Fibroblast of skin of scalp (primary cell): ENCODE results near the gene AVEN.

Source experiments
- DNase-seq: peaks from one replicate; pipeline ENCODE4 v3.0.0-alpha.2; 2013

Gene AVEN

GRCh38 chr15:33912326-33912725 is 126.7 kb downstream of the AVEN start:
- no peak for DNase-seq

- DNase-seq = peak; percentile 47
Observed at GRCh38 chr15:33910741-33911140, 128.3 kb downstream of the AVEN start.

GRCh38 chr15:33908406-33908805 is 130.6 kb downstream of the AVEN start:
- peak; percentile 36 for DNase-seq

GRCh38 chr15:33907326-33907725 is 131.7 kb downstream of the AVEN start:
- no peak for DNase-seq

- DNase-seq = no peak
Observed at GRCh38 chr15:33903661-33904060, 135.3 kb downstream of the AVEN start.

GRCh38 chr15:33902043-33902442 is 137.0 kb downstream of the AVEN start:
- no peak for DNase-seq

GRCh38 chr15:33894193-33894592 is 144.8 kb downstream of the AVEN start:
- DNase-seq = no peak

- DNase-seq = no peak
Observed at GRCh38 chr15:33888176-33888575, 150.8 kb downstream of the AVEN start.

GRCh38 chr15:33882921-33883320 is 156.1 kb downstream of the AVEN start:
- DNase-seq = no peak

- DNase-seq = no peak
Observed at GRCh38 chr15:33874156-33874555, 164.8 kb downstream of the AVEN start.

- no peak for DNase-seq
Observed at GRCh38 chr15:33872416-33873106, 166.4 kb downstream of the AVEN start.

GRCh38 chr15:33871980-33872379 is 167.0 kb downstream of the AVEN start:
- DNase-seq = no peak

GRCh38 chr15:33866101-33866737 is 172.8 kb downstream of the AVEN start:
- DNase-seq = no peak

- DNase-seq = peak; percentile 31
Observed at GRCh38 chr15:33865416-33865815, 173.6 kb downstream of the AVEN start.

GRCh38 chr15:33864360-33865075 is 174.5 kb downstream of the AVEN start:
- DNase-seq = no peak

- DNase-seq = peak; percentile 84
Observed at GRCh38 chr15:33860754-33861153, 178.2 kb downstream of the AVEN start.

- DNase-seq = no peak
Observed at GRCh38 chr15:33859992-33860545, 178.9 kb downstream of the AVEN start.

GRCh38 chr15:33858836-33859235 is 180.2 kb downstream of the AVEN start:
- DNase-seq = no peak

- DNase-seq = no peak
Observed at GRCh38 chr15:33857726-33858125, 181.3 kb downstream of the AVEN start.

- peak; percentile 85 for DNase-seq
Observed at GRCh38 chr15:33852570-33852969, 186.4 kb downstream of the AVEN start.

- peak; percentile 64 for DNase-seq
Observed at GRCh38 chr15:33852094-33852493, 186.9 kb downstream of the AVEN start.

GRCh38 chr15:33851079-33851478 is 187.9 kb downstream of the AVEN start:
- DNase-seq = no peak

- no peak for DNase-seq
Observed at GRCh38 chr15:33848011-33848410, 191.0 kb downstream of the AVEN start.
